ENCODE measurements around the gene CMSS1.

GRCh38 chr3:100047455-100048141, 229.9 kb downstream of the CMSS1 start:
- TF ChIP-seq CTCF (IDR thresholded peaks at IDR 0.05; ENCODE audit: low read depth, low read length, missing input control) (no peak), JUND (IDR thresholded peaks at IDR 0.05) (no peak), YY1 (IDR thresholded peaks at IDR 0.05) (no peak), REST (IDR thresholded peaks at IDR 0.05) (no peak), TAF1 (conservative IDR thresholded peaks at IDR 0.05) (no peak), SP1 (IDR thresholded peaks at IDR 0.05) (no peak), NR2F2 (IDR thresholded peaks at IDR 0.05) (no peak), EGR1 (IDR thresholded peaks at IDR 0.05; ENCODE audit: low read depth in 2 of 2) (no peak), FOXA2 (IDR thresholded peaks at IDR 0.05) (no peak), RAD21 (IDR thresholded peaks at IDR 0.05) (no peak), GABPA (IDR thresholded peaks at IDR 0.05 in 1 of 2, conservative IDR thresholded peaks at IDR 0.05 in 1 of 2) (no peak), ZBTB33 (IDR thresholded peaks at IDR 0.05) (no peak), FOXA1 (IDR thresholded peaks at IDR 0.05) (no peak)
- TF ChIP-seq, protein P1, sequence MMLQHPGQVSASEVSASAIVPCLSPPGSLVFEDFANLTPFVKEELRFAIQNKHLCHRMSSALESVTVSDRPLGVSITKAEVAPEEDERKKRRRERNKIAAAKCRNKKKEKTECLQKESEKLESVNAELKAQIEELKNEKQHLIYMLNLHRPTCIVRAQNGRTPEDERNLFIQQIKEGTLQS (IDR thresholded peaks at IDR 0.05) = no peak
